Natural killer cell treated with Interleukin-12 subunit alpha and Interleukin-12 subunit beta and Interleukin-15 and Interleukin-18, amount 100 ng/mL, for 72 hours (primary cell): ENCODE results near the gene MKRN2OS. TPM values are rescaled to one million over a fixed set of nuclear protein-coding genes. Genes with fewer than 3 reads are reported as not detected.

Source experiments
- ATAC-seq, 2 donors: fragments of 150-1000 bp; cut with Tn5 transposase in 1 of 2; sonication (Bioruptor Pico), chemical (Tn5 transposase) in 1 of 2; 2 replicates each; pipeline ENCODE4 v1.10.0; 2021
- DNase-seq: peaks from one replicate; pipeline ENCODE4 v3.0.0; 2022; ENCODE audit warnings: low spot score
- H3K27ac Mint-ChIP-seq, 2 donors: 1 replicate in 1 of 2; 2 replicates in 1 of 2; pipeline ENCODE4 v1.8.0; 2022; ENCODE audit warnings: mixed read lengths in 2 of 2, mild to moderate bottlenecking in 1 of 2, moderate library complexity in 1 of 2
- H3K27me3 Mint-ChIP-seq, 2 donors: 1 replicate in 1 of 2; 2 replicates in 1 of 2; pipeline ENCODE4 v1.8.0; 2022; ENCODE audit warnings: mixed read lengths in 2 of 2
- H3K36me3 Mint-ChIP-seq: one replicate; pipeline ENCODE4 v1.8.0; 2022; ENCODE audit warnings: mixed read lengths
- H3K4me1 Mint-ChIP-seq, 2 donors: 1 replicate in 1 of 2; 2 replicates in 1 of 2; pipeline ENCODE4 v1.8.0; 2022; ENCODE audit warnings: low read depth in 2 of 2, mixed read lengths in 2 of 2, mild to moderate bottlenecking in 1 of 2
- H3K4me3 Mint-ChIP-seq: one replicate; pipeline ENCODE4 v1.8.0; 2022; ENCODE audit warnings: mixed read lengths
- H3K9me3 Mint-ChIP-seq: 2 replicates; pipeline ENCODE4 v1.8.0; 2022; ENCODE audit warnings: mixed read lengths
- total RNA-seq, 2 donors: library from RNA; stranded (reverse); gene quantifications; one replicate each; pipeline ENCODE4 v1.2.3, GENCODE V29; 2022

MKRN2OS gene, protein sequence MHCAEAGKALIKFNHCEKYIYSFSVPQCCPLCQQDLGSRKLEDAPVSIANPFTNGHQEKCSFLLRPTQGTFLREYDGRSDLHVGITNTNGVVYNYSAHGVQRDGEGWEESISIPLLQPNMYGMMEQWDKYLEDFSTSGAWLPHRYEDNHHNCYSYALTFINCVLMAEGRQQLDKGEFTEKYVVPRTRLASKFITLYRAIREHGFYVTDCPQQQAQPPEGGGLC
- total RNA-seq, result not detected

DNA sequence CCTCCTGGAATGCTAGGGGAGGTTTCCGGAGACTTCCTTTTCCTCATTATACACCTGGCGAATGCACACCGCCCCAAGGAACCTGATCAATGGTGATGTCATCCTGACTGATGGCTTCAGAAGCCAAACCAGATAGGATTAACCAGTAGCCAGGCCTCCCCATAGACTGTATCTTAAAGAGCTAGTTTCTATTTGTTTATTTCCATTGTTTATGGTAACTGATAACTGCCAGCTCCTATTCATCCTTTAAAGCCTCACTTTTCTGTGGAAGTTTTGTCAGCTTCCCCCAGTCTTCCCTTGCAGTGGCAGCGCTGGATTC, at the start of gene MKRN2OS:
Gene MKRN2OS (minus strand): TSS at position 27 of the 319 bp plus-strand sequence. CDS start 35 bp downstream, outside the sequence.
- no peaks in the 10 kb centered on the region for H3K36me3 Mint-ChIP-seq
- no peak within 1 kb of the TSS for H3K27ac Mint-ChIP-seq
- no peaks in the 10 kb centered on the region for H3K9me3 Mint-ChIP-seq
- peaks cover 7 to 8% of the 10 kb centered on the region in 2 donors for H3K27me3 Mint-ChIP-seq
- DNase-seq (no peak), ATAC-seq (no peak)
- H3K4me1 Mint-ChIP-seq, result no peaks in the 10 kb centered on the region
- no peak within 1 kb of the TSS for H3K4me3 Mint-ChIP-seq

DNA sequence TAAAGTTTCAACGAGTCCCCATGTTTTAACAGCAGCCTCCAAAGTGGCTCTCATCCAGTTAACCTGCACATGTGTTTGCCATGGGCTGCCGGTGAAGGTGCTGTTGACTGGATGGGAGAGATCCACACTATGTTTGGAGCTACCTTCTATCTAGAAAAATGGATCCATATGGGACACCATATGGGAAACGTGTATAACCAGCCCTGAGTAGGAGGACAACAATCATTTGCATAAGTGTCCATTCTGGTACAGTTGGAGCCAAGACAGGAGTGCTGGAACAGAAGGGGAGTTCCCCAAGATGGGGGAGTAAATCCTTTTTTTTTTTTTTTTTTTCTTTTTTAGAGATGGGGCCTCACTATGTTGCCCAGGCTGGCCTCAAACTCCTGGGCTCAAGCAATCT, 48.2 kb upstream of the MKRN2OS start:
- peaks cover 6% of the 10 kb centered on the region in 2 donors for H3K4me1 Mint-ChIP-seq
- H3K9me3 Mint-ChIP-seq, result no peaks in the 10 kb centered on the region
- DNase-seq (no peak), ATAC-seq (no peak)
- H3K36me3 Mint-ChIP-seq, result peaks cover 32% of the 10 kb centered on the region
- H3K27me3 Mint-ChIP-seq, result no peaks in the 10 kb centered on the region
- peak overlapping the region in 1 of 2 donors; percentile 65 for H3K27ac Mint-ChIP-seq
- no peak overlapping the region for H3K4me3 Mint-ChIP-seq

DNA sequence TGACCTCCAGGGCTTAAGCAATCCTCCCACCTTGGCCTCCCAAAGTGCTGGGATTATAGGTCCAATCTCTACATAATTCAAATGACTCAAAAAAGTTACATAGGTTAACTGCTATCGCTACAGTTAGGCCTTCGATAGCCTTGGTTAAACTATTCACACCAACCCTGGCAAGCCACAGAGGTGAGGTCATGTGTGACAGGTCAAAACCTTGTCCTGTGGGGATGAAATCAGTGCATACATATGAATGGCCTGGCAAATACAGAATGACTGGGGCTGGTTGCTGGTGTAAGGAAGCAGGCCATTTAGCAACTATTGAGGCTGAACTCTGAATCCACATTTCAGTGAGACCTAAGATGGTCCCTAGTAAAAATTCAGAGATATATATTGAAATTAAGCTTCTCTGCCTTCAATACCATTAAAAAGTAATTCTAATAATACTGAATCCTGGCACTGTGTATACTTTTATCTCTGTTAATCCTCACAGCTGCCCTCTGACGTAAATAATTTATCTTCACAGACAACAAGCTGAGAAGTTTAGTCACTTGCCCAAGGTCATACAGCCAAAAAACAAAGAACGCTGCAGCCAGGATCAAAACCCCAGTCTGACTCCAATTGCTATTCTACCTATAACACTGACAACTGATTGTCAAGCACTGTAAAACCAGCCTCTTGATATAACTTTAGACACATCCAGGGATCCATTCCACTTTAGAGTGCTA, 46.9 kb upstream of the MKRN2OS start:
- Mint-ChIP-seq H3K4me1 (peaks cover 6% of the 10 kb centered on the region in 2 donors), H3K27ac (no peak overlapping the region), H3K36me3 (peaks cover 32% of the 10 kb centered on the region), H3K4me3 (no peak overlapping the region), H3K9me3 (no peaks in the 10 kb centered on the region), H3K27me3 (no peaks in the 10 kb centered on the region)
- no peak for ATAC-seq
- no peak for DNase-seq

DNA sequence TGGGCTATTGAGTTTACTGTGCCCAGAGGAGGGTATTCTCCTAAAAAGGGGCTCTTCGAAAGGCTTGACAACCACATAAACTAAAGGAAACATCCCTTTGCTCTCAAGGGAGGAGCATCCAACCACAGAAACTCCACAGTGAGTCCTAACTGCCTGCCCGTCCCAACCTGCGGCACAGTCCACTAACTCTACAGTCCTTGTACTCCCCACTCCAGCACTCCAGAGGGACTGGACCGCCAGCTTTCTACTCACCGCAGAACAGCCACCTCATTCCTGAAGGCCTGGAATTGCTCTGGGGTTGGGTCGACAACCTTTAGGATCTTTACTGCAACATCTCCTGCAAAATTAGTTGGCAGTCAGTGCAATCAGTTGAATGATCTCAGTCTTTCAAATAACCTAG, 46.2 kb upstream of the MKRN2OS start:
- H3K4me1 Mint-ChIP-seq, result peaks cover 6% of the 10 kb centered on the region in 2 donors
- H3K27me3 Mint-ChIP-seq, result no peaks in the 10 kb centered on the region
- no peak for ATAC-seq
- no peak for DNase-seq
- peaks cover 32% of the 10 kb centered on the region for H3K36me3 Mint-ChIP-seq
- H3K4me3 Mint-ChIP-seq, result no peak overlapping the region
- H3K27ac Mint-ChIP-seq, result no peak overlapping the region
- H3K9me3 Mint-ChIP-seq, result no peaks in the 10 kb centered on the region

DNA sequence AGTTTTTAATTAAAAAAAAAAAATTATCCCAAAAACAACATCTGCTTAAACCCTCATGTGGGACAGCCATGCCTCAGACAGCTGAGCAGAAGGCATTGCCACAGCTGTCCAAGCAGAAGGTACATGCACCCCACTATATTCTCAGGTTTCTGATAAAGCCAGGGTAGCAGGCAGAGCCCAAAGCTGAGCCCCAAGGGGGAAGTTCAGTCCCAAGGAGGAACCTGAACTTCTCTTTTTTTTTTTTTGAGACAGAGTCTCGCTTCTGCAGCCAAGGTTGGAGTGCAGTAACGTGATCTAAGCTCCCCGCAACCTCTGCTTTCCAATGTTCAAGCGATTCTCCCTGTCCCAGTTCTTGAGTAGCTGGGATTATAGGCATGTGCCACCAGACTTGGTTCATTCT, 44.8 kb upstream of the MKRN2OS start:
- DNase-seq (no peak), ATAC-seq (no peak)
- Mint-ChIP-seq H3K27me3 (no peaks in the 10 kb centered on the region), H3K27ac (no peak overlapping the region), H3K36me3 (peaks cover 24% of the 10 kb centered on the region), H3K4me1 (peaks cover 2 to 6% of the 10 kb centered on the region in 2 donors), H3K9me3 (no peaks in the 10 kb centered on the region), H3K4me3 (no peak overlapping the region)

DNA sequence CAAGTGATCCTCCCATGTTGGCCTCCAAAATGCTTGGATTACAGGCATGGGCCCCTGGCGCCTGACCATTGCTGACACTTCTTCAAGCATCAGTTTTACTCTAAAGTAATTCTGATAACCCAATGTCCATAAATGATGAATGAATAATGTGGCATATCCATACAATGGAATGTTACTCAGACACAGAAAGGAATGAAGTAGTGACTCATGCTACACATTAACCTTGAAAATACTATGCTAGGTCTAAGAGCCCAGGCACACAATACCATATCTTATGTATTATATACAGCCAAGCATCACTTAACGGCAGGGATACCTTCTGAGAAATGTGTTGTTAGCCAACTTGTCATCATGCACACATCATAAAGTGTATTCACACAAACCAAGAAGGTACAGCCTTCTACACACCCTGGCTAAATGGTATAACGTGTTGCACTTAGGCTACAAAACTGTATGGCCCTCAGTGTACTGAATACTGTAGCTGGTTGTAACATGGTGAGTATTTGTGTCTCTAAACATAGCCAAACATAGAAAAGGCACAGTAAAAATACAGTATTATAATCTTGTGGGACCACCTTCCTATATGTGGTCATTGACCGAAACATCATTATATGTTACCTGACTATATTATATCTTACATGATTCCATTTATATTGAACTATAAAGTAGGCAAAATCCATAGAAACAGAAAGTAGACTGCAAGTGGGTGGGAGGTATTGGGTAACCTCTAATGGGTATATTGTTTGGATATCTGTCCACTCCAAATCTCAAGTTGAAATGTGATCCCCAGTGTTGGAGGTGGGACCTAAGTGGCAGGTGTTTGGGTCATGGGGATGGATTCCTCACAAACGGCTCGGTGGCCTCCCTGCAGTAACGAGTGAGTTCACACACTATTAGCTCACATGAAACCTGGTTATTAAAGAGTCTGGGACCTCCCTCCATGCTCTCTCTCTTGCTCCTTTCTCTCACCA, 43.0 kb upstream of the MKRN2OS start:
- Mint-ChIP-seq H3K27me3 (no peaks in the 10 kb centered on the region), H3K9me3 (no peaks in the 10 kb centered on the region), H3K4me1 (peaks cover under 1 to 10% of the 10 kb centered on the region in 2 donors), H3K36me3 (peaks cover 26% of the 10 kb centered on the region), H3K4me3 (no peak overlapping the region), H3K27ac (peak overlapping the region; percentile 31 to 55)
- DNase-seq (no peak), ATAC-seq (no peak)

DNA sequence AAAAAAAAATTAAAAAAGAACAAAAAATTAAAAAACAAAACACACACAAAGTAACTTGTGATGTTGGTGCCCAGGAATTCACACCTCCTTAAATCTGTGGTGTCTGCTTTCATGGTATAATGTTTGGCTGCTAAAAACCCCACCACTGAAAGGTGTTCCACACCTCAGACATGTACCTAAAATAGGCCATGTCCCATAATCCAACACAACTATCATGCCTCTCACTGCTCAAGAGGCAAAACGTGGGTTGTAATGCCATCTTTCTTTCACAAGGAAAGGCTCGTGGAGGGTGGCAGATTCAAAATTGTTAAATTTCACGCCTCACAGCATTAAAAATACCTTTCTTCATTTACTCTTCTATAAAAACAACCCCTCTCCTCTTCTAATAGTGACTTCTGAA, 41.1 kb upstream of the MKRN2OS start:
- H3K4me3 Mint-ChIP-seq, result no peak overlapping the region
- H3K27ac Mint-ChIP-seq, result no peak overlapping the region
- DNase-seq (no peak), ATAC-seq (no peak)
- H3K9me3 Mint-ChIP-seq, result no peaks in the 10 kb centered on the region
- H3K4me1 Mint-ChIP-seq, result peaks cover 0 to 10% of the 10 kb centered on the region in 2 donors
- peaks cover 22% of the 10 kb centered on the region for H3K36me3 Mint-ChIP-seq
- no peaks in the 10 kb centered on the region for H3K27me3 Mint-ChIP-seq

DNA sequence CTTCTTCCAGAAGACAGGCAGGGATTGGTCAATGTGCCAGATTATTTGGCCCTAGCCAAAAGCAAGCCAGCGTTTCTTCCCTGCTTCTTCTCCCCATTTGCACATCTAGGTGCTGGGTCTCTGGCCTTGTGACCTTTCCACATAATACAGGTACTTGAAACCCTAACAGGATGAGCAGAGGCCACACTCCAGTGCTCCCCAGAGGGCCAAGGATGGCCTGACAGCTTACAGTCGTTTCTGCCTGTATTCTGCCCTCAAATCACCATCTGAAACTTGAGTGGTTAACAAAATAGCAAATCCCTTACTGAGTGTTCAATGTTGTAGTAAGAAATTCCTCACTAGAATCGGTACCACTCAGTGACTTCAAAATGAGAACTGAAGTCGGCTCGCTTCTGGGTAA, 40.7 kb upstream of the MKRN2OS start:
- peaks cover 24% of the 10 kb centered on the region for H3K36me3 Mint-ChIP-seq
- DNase-seq (no peak), ATAC-seq (no peak)
- no peak overlapping the region for H3K27ac Mint-ChIP-seq
- H3K9me3 Mint-ChIP-seq, result no peaks in the 10 kb centered on the region
- no peak overlapping the region for H3K4me3 Mint-ChIP-seq
- no peaks in the 10 kb centered on the region for H3K27me3 Mint-ChIP-seq
- H3K4me1 Mint-ChIP-seq, result peaks cover 2 to 10% of the 10 kb centered on the region in 2 donors

DNA sequence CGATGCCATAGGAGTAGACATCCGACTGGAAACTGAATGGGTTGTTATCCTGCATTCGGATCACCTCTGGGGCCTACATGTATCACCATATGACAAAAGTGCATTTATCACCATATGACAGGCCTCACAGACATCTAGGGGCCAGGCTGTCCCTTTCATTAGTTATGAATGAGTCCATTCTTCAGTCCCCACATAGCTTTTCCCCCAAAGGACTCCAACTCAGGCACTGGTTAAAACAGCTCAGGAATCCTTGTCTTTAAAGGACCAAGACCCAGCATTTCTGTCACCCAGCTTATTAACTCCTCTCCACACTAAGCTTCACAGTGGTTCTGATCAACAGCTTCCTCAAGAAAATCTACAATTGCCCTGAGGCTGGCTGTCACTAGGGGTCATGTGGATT, 39.9 kb upstream of the MKRN2OS start:
- no peak for ATAC-seq
- no peak overlapping the region for H3K27ac Mint-ChIP-seq
- no peak overlapping the region for H3K4me3 Mint-ChIP-seq

DNA sequence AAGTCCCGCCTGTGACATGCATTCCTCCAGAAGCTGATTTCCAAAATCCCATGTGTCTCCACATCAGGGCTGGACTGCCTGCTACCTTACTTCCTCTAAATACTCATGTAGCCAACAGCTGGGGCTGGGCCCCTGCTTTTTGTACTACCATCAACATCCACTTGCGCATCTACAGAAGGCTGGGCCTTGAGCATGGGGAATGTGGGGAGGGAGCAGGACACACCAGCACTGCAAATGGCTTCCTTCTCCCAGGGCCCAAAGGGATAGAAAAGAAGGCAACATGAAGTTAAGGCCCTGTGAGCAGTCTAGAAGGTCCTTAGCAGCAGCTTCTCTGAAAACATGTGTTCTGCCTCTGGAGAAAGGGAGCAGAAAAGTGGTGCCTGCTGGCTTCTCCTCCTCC, 38.8 kb upstream of the MKRN2OS start:
- no peak for DNase-seq
- H3K4me1 Mint-ChIP-seq, result peaks cover 8 to 11% of the 10 kb centered on the region in 2 donors
- no peak overlapping the region for H3K4me3 Mint-ChIP-seq
- no peaks in the 10 kb centered on the region for H3K27me3 Mint-ChIP-seq
- ATAC-seq, result no peak
- H3K27ac Mint-ChIP-seq, result no peak overlapping the region
- no peaks in the 10 kb centered on the region for H3K9me3 Mint-ChIP-seq
- peaks cover 24% of the 10 kb centered on the region for H3K36me3 Mint-ChIP-seq

More for the DNA sequence above, 39.9 kb upstream of the MKRN2OS start:
- Mint-ChIP-seq H3K36me3 (peaks cover 27% of the 10 kb centered on the region), H3K4me1 (peaks cover 5 to 10% of the 10 kb centered on the region in 2 donors), H3K9me3 (no peaks in the 10 kb centered on the region), H3K27me3 (no peaks in the 10 kb centered on the region)
- DNase-seq, result no peak

DNA sequence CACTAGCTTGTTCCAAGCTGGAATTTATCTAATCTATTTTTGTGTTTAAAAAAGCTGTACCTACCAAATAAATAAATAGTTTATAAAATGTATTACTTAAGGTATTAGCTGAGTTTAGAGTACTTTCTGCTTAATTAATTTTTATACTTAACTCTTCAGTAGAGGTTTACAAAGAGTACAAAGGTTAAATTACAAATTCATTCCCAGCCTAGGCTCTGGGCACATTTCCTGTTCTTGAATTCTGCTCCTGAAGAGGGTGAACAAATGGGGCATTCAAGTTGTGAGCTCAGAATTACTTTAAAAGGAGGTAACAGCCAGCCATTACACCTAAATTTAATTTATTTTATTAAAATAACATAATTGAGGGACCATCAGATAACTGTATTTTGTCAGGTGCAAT, 38.0 kb upstream of the MKRN2OS start:
- no peak for DNase-seq
- Mint-ChIP-seq H3K4me3 (no peak overlapping the region), H3K27ac (no peak overlapping the region), H3K36me3 (peaks cover 19% of the 10 kb centered on the region), H3K9me3 (no peaks in the 10 kb centered on the region), H3K4me1 (peaks cover 4 to 11% of the 10 kb centered on the region in 2 donors), H3K27me3 (no peaks in the 10 kb centered on the region)
- ATAC-seq, result no peak

DNA sequence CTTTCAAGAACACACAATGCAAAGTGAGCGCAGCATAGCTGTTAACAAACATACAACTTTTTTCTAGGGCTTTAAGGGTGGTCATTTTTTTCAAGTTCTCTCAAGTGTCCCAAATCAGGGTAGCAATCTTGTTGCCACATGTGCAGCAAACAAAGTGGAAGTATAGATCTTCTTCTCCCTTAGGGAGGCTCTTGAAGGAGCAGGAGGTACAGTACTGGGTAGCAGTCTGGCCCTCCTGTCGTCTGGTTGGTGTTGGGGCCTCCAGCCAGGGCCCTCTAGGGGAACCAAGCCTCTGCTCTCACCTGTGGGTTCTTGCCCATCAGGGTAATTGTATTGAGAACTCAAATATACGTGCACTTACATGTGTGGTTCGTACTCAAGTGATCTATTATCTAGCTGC, 37.4 kb upstream of the MKRN2OS start:
- Mint-ChIP-seq H3K36me3 (peaks cover 19% of the 10 kb centered on the region), H3K9me3 (no peaks in the 10 kb centered on the region), H3K4me1 (peaks cover 4 to 11% of the 10 kb centered on the region in 2 donors), H3K27me3 (no peaks in the 10 kb centered on the region), H3K4me3 (no peak overlapping the region), H3K27ac (no peak overlapping the region)
- ATAC-seq (no peak), DNase-seq (no peak)

DNA sequence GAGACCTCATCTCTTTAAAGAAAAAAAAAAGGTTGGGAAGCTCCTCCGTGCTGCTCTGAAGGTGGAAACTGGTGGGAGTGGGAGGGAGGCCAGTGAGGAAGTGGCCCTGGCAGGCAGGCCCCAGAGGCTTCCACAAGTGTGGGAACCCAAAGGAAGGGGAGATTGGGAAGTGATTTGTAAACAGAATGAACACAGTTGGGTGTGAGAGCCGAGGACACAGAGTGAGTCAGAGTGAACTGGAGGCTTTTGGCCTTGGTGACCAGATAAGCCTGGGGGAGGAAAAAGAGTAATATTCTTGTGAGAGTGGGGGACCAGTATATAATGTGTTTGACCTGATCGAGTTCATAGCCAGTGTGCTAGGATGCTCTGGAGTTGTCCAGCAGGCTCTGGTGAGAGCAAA, 34.6 kb upstream of the MKRN2OS start:
- Mint-ChIP-seq H3K4me3 (no peak overlapping the region), H3K27me3 (no peaks in the 10 kb centered on the region), H3K36me3 (peaks cover 41% of the 10 kb centered on the region), H3K4me1 (peaks cover 4 to 11% of the 10 kb centered on the region in 2 donors), H3K27ac (peak overlapping the region; percentile 30 to 74), H3K9me3 (no peaks in the 10 kb centered on the region)
- ATAC-seq, result no peak
- DNase-seq, result no peak

DNA sequence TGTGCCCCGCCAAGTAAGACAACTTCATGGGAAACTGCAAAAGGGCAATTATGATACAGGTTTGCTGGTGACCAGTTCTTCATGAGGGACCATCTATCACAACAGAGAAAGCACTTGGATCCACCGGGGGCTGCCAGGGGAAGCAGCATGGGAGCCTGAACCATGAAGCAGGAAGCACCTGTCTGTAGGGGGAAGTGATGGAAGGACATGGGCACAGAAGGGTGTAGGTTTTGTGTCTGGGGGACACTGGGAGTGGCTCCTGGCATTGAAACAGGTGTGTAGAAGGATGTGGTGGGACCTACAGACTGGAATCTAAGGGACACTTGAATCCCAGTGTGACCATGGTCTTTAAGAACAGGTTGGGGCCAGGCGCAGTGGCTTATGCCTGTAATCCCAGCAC, 34.2 kb upstream of the MKRN2OS start:
- peaks cover 37% of the 10 kb centered on the region for H3K36me3 Mint-ChIP-seq
- H3K9me3 Mint-ChIP-seq, result no peaks in the 10 kb centered on the region
- H3K27ac Mint-ChIP-seq, result peak overlapping the region; percentile 30 to 74
- no peaks in the 10 kb centered on the region for H3K27me3 Mint-ChIP-seq
- H3K4me1 Mint-ChIP-seq, result peaks cover 0 to 11% of the 10 kb centered on the region in 2 donors
- ATAC-seq (no peak), DNase-seq (no peak)
- no peak overlapping the region for H3K4me3 Mint-ChIP-seq
